Frontal cortex (tissue), 4 donors: Measurements from ENCODE around the gene RNASEH2C. TPM values are rescaled to one million over a fixed set of nuclear protein-coding genes. Genes with fewer than 3 reads are reported as not detected.
"Not testable (repeated sequence)": the region's sequence is repeated elsewhere in the genome, so short reads cannot be mapped to it uniquely, and the experiment has no call there.

Experiments used
- DNase-seq, 2 donors: peaks; one replicate each; pipeline ENCODE4 v3.0.0; 2012; ENCODE audit warnings: low spot score in 2 of 2
- FAIRE-seq: peaks from 2 replicates; lab custom pipeline; 2012; peaks lifted over from hg19 to GRCh38; lab: Jason Lieb, UNC
- total RNA-seq: library from RNA; depleted of rRNA; stranded (reverse); fragments of >200 nt; gene quantifications from one replicate; pipeline ENCODE4 v1.2.3, GENCODE V29; 2014
- donor health status: control.
- donor health status: control.
- donor health status: control.

Gene RNASEH2C
- total RNA-seq, 1 donor from 2014 or later = 9.4 TPM

DNA sequence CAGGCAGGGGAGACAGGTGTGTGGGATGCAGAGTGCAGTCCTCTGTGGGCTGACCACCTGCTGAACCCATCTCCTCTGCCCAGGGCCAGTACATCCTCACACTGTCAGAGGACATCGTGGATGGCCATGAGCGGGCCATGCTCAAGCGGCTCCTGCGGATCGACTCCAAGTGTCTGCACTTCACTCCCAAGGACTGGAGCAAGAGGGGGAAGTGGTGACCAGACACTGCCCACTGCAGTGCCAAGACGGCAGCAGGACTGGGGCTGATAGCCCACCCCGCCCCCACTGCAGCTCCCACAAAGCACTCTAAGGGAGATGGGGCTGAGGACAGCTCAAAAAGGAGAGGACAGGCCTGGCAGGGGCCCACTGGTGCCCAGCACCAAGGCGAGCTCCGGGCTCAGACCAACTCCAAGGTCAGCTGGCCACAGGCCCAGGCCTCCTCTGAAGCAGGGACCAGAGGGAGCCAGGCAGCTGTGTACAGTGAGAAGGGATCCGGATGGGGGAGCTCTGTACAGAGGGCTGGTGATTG is 1.6 kb downstream of the RNASEH2C start:
- DNase-seq = no peak

DNA sequence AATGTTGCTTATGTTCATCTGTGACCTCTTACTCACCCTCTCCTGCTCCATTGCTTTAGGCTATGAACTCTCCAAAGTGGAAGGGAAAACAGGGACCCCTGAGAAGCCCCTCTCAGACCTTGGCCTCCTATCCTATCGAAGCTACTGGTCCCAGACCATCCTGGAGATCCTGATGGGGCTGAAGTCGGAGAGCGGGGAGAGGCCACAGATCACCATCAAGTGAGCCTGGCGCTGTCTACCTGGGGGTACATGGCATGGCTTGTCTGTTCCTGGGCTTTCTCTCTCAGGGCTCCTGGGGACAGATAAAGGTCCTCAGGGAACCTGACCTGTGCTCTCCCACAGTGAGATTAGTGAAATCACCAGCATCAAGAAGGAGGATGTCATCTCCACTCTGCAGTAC is 2.1 kb downstream of the RNASEH2C start:
- FAIRE-seq (no peak), DNase-seq (no peak)

More for the DNA sequence above, 1.6 kb downstream of the RNASEH2C start:
- no peak for FAIRE-seq

DNA sequence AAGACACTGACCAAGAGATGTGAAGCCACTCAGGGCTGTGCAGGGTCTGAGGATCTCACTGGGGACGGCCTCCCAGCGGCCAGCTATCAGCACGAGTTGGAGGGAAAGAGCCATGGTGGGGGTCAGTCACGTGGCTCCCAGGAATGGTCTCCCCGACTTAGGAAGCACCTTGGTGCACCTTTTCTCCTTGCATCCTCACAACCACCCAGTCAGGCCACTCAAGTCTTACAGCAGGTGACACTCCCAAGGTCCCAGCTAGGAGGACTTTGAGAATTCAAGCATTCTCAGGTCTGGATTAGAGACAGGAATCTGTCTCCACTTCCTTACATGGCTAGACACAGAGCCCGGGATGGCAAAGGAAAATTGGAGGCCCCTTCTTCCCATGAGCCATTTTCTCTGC is 2.7 kb downstream of the RNASEH2C start:
- DNase-seq (no peak), FAIRE-seq (no peak)

DNA sequence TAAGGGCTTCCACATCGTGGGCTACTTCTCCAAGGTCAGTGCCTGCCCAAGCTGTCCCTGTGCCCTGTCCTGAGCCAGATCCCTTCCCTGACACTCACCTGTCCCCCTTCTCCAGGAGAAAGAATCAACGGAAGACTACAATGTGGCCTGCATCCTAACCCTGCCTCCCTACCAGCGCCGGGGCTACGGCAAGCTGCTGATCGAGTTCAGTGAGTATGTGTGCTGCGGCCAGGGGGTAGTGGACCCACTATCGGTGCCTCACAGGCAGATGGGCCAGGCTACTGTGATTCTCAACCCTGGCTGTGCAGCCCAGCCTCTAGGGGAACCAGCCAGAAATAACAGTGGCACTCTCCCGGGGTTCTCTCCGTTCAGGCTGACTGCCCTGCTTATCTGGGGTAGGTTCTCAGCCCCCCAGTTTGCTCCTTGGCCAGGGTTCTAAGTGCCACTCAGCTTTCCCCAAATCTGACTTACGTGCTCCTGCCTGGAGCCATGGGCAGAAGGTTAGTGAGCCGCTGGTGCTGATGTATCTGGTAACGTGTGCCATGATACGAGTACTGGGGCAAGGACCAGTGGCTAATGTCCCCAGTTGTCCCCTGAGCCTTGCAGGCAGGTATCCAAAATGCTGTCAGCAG is 3.7 kb downstream of the RNASEH2C start:
- DNase-seq = no peak
- no peak for FAIRE-seq

DNA sequence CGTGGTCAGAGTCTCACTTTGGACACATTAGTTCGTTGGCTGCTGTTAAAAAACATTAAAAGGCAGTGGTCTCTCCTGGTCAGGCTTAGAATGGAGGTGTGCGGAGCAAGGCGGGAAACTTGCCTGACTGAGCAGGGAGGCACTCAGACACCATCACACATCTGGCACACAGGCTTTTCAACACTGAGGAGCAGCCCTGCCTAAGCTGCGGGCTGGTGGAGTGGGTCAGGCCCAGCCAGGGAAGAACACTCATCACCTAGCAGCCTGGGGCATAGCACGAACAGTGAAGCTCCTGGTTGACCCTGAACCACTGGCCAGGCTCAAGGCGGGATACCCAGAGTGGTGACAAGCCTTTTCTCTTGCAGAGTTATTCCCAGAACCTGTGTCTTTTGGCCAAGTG is 4.3 kb downstream of the RNASEH2C start:
- FAIRE-seq (no peak), DNase-seq (no peak)

DNA sequence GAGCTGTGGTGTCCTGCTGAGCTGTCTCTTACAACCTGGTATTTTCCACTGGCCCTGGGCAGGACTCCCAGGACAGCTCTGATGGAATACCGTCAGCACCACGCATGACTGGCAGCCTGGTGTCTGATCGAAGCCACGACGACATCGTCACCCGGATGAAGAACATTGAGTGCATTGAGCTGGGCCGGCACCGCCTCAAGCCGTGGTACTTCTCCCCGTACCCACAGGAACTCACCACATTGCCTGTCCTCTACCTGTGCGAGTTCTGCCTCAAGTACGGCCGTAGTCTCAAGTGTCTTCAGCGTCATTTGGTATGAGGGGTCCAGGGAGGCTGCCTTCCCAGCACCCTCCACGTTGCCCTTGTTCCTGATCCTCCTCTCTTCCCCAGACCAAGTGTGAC is 6.2 kb downstream of the RNASEH2C start:
- DNase-seq = no peak
- FAIRE-seq = no peak

DNA sequence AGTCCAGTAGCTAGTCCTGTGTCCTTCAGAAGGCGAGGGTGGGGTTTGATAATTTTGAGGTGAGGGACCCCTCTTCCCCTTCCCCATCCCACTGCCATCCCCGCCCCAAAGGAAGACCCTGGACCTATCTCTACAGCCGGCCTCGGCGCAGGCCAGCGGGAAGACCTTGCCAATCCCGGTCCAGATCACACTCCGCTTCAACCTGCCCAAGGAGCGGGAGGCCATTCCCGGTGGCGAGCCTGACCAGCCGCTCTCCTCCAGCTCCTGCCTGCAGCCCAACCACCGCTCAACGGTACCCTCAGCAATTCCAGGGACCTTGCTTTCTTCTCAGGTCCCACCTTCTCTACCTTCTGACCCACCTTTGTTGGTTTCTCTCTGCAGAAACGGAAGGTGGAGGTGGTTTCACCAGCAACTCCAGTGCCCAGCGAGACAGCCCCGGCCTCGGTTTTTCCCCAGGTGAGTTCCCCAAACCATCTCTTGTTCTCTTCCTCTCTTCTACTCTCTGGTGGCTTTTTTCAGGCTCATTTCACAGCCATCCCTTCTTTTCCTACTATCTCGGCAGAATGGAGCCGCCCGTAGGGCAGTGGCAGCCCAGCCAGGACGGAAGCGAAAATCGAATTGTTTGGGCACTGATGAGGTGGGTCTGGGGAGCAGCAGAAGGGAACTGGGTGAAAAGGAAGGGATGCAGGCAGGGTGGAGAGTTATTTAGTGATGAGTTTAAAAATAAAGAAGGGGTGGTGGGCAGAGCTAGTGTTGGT is 7.2 kb downstream of the RNASEH2C start:
- DNase-seq = no peak
- FAIRE-seq = no peak

DNA sequence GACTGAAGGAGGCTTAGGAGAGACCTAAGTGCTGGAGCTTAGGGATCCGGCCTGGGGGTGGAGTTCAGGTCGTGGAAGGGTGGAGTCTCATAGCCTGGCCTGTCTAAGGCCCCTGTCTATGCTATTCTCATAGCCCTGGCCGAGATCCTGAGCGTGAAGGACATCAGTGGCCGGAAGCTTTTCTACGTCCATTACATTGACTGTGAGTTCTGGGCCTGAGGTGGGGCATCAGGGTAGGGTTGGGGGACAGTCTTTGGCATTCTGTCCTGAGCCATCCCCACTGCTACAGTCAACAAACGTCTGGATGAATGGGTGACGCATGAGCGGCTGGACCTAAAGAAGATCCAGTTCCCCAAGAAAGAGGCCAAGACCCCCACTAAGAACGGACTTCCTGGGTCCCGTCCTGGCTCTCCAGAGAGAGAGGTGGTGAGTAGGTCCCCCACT is 7.9 kb downstream of the RNASEH2C start:
- DNase-seq (no peak), FAIRE-seq (no peak)

DNA sequence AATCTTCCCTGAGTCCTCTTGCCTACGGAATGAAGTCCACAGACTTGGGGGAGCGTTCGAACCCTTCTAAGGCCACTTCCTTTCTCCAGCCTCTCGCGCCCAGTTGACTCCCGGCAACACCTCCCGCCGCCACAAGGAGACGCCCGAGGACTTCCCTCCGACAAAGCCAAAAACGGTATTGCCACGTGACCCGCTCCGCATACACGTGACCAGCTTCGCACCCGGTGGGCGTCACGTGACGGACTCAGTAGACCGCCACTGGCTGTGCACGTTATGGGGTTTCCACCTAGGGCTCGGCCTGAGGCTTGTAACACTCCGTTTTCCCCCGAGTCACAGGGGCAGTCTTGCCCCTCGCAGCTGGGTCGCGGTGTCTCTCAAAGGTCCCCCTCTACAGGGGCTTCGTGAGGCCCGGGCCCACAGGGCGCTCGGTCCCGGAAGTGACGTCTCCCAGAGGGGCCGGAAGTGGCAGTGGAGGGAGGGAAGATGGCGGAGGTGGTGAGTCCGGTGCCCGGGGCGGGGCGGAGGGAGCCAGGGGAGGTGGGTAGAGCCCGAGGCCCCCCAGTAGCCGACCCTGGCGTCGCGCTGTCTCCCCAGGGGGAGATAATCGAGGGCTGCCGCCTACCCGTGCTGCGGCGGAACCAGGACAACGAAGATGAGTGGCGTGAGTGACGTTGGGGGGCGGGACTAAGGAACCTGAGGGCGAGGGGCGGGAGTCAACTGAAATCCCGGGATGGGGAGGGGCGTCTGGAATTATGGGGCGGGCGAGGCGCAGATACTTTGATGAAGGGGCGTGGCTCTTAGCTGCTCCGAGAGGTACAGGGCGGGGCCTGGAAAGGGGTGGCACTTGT is 8.6 kb downstream of the RNASEH2C start, which contains the start of gene KAT5:
KAT5 (plus strand) TSS at position 468 of the 848 bp plus-strand sequence; CDS start at position 484, 16 bp downstream.
- FAIRE-seq (no peak), DNase-seq (peak; percentile 79 to 90)

DNA sequence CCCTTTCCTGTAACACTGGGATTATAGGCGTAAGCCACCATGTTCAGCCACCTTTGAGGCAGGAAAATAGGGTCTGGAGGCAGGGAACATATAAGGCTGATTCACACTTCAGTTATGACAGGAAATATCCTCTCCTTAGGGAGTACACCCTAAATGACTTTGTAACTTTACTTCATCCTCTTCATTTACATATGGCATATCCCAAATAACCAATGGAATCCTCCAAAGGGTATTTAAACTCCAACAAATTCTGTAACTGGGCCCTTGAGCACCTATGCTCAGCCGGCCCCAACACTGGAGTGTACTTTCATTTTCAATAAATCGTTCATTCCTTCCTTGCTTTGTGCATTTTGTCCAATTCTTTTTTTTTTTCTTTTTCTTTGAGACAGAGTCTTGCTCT is 10.2 kb downstream of the RNASEH2C start:
- no peak for DNase-seq
- no peak for FAIRE-seq

DNA sequence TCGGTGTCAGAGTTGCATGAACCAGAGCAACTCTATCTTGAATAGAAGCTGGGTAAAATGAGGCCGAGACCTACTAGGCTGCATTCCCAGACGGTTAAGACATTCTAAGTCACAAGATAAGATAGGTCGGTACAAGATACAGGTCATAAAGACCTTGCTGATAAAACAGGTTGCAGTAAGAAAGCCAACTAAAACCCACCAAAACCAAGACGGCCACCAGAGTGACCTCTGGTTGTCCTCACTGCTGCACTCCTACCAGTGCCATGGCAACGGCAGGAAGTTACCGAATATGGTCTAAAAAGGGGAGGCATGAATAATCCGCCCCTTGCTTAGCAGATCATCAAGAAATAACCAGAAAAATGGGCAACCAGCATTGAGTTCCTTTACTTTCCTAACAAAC is 10.9 kb downstream of the RNASEH2C start:
- FAIRE-seq = no peak
- DNase-seq = no peak

DNA sequence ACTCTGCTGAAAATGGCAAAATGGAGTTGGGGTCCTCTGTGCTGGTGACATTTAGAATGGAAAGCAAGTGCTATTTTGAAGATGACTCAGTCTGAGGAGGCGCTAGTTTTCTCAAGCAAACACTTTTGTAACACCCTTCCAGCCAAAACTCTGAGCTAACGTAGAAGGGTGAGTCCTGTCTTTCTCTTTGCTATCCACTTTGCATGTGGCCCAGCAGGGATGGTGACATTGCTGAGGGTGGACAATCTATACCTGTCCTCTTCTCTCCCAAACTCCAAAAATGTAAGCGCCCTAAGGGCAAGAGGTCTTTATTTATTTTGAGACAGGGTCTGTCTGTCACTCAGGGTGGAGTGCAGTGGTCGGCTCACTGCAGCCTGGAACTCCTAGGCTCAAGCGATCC is 12.1 kb downstream of the RNASEH2C start:
- FAIRE-seq = no peak
- DNase-seq = no peak

DNA sequence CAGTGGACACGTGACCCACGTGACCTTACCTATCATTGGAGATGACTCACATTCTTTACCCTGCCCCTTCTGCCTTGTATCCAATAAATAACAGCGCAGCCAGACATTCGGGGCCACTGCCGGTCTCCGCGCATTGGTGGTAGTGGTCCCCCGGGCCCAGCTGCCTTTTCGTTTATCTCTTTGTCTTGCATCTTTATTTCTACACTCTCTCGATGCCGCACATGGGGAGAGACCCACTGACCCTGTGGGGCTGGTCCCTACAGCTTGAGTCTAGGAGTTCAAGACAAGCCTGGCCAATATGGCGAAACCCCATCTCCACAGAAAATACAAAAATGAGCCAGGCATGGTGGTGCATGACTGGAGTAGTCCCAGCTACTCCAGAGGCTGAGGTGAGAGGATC is 13.6 kb downstream of the RNASEH2C start:
- not testable (repeated sequence) for DNase-seq, FAIRE-seq

DNA sequence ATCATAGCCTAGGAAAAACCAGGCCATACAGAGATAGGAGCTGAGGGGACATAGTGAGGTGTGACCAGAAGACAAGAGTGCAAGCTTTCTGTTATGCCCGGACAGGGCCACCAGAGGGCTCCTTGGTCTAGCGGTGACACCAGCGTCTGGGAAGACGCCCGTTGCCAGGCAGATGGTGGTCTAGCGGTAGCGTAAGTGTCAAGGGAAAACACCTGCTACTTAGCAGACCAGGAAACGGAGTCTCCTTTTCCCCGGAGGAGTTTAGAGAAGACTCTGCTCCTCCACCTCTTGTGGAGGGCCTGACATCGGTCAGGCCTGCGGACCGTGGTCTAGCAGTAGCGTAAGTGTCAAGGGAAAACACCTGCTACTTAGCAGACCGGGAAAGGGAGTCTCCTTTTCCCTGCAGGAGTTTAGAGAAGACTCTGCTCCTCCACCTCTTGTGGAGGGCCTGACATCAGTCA is 14.3 kb downstream of the RNASEH2C start:
- not testable (repeated sequence) for FAIRE-seq, DNase-seq

DNA sequence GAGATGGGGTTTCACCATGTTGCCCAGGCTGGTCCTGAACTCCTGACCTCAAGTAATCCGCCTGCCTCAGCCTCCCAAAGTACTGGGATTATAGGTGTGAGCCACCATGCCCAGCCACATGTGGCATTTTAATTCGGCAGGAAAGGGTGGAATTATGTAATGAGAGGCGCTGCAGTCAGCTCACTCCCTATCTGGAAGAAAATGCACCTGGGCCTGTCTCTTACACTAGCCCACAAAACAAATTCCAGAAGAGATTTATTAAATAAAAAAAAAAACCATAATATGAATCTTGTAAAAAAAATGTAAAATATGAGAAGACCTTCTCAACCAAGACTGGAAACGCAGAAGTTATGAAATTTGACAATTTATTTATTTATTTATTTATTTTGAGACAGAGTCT is 16.8 kb downstream of the RNASEH2C start:
- DNase-seq (no peak), FAIRE-seq (no peak)

DNA sequence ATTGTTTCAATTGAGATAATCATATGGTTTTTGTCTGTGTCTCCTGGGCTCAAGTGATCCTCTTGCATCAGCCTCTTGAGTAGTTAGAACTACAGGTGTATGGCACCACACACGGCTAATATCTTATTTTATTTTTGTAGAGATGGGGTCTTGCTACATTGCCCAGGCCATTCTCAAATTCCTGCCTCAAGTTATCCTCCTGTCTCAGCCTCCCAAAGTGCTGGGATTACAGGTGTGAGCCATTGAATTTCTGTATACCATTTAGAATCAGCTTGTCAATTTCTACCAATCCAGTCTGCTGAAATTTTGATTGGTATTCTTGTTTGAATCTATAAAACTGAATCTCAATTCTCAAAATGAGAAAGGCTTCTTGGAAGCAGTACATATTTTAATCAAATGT is 18.9 kb downstream of the RNASEH2C start:
- no peak for FAIRE-seq
- no peak for DNase-seq

DNA sequence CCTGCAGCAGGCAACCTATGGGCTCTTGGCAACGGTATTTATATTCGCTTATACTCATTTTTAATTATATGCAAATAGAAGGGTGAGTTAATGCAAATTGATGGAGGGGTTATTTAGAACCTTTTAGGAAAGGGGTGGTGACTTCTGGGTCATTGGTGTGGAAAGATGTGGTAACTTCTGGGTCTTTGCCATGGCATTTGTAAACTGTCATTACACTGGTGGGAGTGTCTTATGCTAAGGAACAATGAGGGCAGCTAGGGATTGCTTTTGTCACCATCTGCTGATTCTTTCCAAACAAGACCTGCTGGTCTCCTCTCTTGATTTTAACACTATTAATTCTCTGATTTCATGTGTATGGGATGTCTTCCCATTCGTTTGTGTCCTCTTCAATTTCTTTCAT is 20.2 kb downstream of the RNASEH2C start:
- FAIRE-seq = no peak
- no peak for DNase-seq

DNA sequence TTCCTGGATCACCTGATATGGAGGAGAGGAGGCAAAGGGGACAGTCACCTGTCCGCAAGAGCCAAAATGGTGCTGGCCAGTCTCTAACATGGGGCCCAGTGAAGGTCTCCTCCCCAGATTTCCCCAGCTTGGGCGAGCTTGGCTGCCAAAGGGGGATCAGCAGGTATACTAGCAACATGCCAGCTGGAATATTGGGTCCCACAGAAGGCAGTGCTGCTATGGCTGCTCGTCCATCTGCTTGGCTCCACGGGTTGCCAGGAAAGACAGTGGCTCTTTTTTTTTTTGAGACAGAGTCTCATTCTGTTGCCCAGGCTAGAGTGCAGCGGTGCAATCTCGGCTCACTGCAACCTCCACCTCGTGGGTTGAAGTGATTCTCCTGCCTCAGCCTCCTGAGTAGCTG is 21.3 kb downstream of the RNASEH2C start:
- FAIRE-seq (no peak), DNase-seq (no peak)

DNA sequence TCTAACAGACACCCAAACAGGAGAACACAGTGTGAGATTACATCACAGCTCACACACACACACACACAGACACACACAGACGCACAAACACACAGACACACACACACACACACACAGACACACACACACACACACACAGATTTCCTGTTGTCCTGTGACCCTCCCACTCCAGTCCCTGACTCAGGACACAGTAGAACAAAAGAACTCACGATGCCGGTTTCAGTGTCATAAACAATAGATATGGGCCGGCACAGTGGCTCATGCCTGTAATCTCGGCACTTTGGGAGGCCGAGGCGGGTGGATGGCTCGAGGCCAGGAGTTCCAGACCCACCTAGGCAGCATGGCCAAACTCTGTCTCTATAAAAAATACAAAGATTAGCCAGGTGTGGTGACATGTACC is 22.4 kb downstream of the RNASEH2C start:
- FAIRE-seq = no peak

More for the DNA sequence above, 22.4 kb downstream of the RNASEH2C start:
- DNase-seq = no peak
